GM19043 (cell line): ENCODE results near the gene SAPCD2.

ENCODE experiments used
- ATAC-seq: cut with Tn5 transposase; IDR thresholded peaks from one replicate; pipeline ENCODE4 v1.9.1; 2021; ENCODE audit warnings: low read depth; ENCODE audit not compliant: unreplicated experiment

Gene SAPCD2

GRCh38 chr9:137050570-137050969 is 19.8 kb downstream of the SAPCD2 start:
- ATAC-seq: no peak

- ATAC-seq: no peak
Measured at GRCh38 chr9:137049544-137050449, 20.6 kb downstream of the SAPCD2 start.

GRCh38 chr9:137048655-137049543 is 21.5 kb downstream of the SAPCD2 start:
- no peak for ATAC-seq

DNA sequence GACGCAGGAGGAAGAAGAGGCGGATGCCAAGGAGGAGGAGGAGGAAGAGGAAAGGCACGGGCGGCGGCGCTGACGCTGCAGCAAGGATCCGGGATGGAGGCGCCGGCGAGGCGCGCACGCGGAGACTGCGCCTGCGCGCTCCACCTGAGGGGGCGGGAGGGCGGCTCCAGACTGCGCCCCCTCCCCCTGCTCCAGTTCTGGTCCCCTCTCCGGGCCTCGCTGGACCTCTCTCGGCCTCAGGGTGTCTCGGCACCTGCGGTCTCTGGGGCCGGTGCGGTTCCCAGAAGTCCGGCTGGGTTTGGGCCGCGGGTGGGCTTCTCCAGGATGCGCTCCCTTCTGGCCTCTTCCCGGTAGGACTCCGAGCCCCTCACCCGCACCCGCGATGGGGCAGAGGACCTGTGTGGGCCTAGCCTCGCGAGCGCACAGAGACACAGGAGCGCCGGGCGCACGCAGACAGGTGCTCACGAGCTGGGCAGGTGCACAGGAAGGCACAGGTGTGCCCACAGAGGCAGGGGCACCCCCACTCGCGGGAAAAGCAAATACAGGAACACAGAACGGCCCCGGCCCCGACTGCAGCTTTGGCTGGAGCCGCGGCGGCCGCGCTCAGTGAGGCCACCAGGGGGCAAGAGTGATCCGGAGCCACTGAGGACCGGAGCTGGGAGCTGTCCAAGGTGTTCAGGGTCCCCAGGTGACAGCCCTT is 24.1 kb downstream of the SAPCD2 start, which contains the start of gene NPDC1:
NPDC1 (minus strand) TSS at position 90 of the 700 bp plus-strand sequence. CDS start 188 bp downstream, outside the sequence.
- ATAC-seq: no peak

DNA sequence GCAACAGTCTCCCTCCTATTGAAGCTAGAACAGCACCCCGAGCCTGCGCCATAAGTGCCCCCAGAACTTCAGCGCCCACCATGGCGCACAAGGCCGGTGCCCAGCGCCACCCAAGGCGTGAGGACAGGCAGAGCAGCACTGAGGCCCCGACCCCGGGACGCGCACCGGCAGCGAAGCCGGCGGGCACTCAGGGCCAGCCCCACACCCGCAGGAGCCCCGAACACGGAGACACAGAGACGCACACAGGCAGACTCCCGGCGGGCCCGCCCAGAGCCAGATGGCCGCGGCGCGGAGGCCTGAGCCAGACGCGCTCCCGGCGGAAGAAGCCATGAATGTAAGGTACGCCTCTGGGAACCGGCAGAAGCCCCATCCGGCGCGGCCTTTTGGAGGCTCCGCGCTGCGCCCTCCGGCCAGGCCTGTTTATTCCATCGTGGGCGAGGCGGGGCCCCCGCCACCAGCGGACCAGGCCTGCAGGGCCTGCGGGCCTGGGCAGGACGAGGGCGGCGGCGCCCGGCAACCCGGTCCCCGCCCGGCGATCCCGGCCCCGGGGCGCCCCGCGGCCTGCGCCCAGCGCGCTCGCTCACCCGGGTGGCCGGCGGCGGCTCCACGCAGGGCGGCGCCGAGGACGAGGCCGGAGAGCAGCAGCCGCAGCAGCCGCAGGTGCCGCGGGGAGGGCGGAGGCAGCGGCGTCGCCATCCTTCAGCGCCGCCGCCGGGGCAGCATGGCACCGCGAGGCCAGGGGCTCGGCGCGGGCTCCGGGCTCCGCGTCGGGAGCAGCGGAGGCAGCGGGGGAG is 24.9 kb downstream of the SAPCD2 start:
- no peak for ATAC-seq

DNA sequence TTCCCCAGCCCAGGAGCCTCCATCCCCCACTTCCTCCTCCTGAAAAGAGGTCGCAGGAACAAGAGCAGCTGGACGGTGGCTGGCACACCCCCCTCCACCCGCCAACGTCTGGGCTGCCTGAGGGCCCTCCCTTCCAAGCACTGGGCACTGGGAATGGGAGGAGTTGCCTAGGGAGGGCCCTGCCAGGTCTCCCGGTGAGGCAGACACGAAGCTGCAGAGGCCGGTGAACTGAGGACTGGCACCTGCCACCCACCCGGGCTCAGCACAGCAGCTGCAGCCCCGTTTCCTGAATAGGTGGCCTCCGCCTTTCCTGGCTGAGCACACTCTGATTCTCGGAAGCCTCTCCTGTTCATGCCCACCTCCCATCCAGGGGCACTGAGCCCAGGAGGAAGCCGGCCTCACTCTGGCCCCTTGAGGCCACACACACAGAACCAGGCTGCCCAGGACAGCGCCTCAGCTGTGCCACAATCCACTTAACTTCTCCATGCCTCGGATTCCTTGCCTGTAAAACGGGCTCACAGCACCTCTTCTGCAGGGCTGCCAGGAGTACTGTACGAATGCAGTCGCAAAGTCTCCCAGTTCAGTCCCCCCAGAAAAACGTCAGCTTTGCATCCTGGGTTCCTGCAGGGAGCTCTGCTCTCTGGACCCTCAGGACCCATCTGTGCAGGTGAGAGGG is 25.7 kb downstream of the SAPCD2 start:
- ATAC-seq: no peak

DNA sequence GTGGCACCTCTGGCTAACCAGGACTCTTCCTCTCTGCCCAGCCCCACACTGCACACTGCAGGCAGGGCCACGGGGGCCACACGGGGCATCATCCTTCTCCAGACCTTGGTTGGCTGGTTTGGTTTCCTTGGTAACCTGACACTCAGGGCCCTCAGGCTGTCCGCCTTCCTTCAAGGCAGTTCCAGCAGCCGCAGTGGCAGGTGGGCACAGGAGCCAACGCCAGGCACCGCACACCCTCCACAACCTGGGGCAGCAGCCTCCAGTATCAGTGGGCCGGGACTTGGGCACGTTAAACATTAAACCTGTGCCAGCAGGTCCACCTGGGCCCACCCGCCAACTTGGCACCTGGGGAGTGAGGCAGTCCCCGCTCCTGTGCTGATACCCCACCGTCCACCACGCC is 26.3 kb downstream of the SAPCD2 start:
- ATAC-seq: no peak

GRCh38 chr9:137042751-137043727 is 27.3 kb downstream of the SAPCD2 start:
- ATAC-seq: no peak

DNA sequence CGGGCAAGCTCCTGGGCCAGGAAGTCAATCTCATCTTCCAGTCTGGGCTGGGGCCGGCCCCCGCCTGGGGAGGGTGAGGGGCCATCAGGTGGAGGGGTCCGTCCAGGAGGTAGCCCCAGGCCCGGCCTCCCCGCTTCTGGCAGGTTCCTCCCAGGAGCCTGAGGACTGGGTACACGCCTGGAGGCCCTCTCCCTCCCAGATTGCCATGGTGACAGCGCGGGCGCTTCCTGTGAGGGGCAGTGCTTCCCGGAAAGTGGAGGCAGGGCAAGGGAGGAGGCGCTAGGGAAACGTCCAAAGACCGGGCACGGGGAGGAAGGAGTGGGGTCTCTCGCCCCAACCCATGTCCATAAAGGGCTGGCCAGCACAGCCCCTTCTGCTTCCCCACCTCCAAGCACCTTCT is 29.2 kb downstream of the SAPCD2 start:
- no peak for ATAC-seq

DNA sequence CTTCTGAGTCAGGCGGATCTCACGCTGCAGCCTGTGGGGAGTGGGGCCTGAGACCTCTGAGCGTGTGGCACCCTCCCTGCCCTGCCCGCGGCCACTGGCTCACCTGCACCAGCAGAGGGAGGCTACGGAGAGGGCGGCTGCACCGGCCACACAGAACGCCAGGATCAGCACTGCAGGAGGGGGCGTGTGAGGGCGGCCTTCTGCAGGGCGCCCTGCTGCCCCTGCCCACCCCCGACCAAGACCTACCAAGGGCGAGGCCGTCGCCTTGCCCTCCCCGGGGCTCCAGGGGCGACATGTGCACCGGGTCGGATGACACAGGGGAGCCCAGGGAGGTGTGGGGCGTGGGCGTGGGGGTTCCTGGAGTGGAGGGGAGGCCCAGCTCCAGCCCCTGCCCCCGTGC is 29.8 kb downstream of the SAPCD2 start:
- no peak for ATAC-seq

DNA sequence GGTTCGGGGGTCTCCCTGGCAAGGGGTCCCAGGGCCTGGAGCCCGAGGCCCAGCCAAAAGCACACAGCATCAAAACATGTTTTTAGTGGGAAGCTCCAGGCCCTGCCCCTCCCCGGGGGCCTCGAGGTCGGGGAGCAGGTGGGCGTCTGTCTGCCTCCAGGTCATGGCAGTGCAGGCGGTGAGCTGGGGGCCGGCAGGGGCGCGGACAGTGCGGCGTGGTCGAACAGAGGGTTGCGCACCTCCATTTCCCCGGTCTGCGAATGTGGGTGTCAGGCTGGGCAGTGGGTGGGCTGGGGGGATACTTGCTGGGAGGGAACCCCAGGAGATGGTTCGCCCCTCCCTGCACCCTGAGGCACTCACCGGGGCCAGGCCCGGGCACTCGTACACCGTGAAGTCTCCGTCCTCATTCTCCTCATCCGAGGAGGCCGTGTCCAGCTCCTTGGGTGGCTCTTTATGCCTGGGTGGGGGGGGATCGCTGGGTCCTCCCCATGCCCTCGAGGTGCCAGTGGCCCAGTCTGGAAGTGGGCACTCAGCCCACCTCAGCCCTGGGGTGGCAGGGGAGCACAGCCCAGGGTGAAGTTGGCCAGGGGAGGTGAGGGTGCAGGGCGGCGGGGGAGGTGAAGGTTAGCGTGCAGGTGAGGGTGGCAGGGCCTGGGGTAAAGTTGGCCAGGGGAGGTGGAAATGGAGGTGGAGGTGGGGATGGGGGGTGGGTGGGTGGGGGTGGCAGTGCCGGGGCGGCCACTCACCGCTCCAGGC is 30.6 kb downstream of the SAPCD2 start:
- no peak for ATAC-seq

- no peak for ATAC-seq
Measured at GRCh38 chr9:137038916-137039315, 31.4 kb downstream of the SAPCD2 start.

- ATAC-seq: no peak
Measured at GRCh38 chr9:137037483-137037882, 32.9 kb downstream of the SAPCD2 start.

DNA sequence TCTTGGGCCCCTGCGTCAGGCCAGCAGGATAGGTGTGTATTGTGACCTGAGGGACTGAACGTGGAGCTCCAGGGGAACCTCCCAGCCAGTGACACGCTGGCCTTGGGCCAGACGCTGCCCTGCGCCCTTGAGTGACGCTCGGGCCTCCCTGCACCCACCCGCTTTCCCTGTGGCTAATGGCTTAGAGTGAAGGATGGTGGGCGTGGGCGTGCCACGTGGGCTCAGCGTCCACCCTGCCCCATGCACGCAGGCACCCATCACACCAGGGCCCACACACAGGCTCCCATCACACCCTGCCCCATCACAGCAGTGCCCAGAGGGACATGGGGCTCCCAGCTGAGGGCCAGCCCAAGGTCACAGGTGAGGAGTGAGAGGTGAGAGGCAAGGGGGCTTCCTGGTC is 33.3 kb downstream of the SAPCD2 start:
- no peak for ATAC-seq

- ATAC-seq: no peak
Measured at GRCh38 chr9:137035937-137036336, 34.4 kb downstream of the SAPCD2 start.

DNA sequence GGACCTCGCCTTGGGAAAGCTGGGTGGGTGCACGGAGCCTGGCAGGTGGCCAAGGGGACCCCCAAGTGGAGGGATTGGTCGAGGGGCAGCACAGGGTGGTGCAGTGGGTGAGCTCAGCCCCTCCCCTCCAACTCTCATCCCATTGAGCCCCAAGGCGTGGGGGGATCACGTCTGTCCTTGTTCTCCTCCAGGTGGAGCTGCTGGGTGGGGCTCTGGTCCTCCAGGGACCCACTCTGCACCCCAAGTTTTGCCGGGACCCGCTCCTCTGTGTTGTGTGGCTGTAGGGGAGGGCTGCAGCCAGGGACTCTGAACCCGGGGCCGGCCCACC is 34.9 kb downstream of the SAPCD2 start:
- no peak for ATAC-seq

DNA sequence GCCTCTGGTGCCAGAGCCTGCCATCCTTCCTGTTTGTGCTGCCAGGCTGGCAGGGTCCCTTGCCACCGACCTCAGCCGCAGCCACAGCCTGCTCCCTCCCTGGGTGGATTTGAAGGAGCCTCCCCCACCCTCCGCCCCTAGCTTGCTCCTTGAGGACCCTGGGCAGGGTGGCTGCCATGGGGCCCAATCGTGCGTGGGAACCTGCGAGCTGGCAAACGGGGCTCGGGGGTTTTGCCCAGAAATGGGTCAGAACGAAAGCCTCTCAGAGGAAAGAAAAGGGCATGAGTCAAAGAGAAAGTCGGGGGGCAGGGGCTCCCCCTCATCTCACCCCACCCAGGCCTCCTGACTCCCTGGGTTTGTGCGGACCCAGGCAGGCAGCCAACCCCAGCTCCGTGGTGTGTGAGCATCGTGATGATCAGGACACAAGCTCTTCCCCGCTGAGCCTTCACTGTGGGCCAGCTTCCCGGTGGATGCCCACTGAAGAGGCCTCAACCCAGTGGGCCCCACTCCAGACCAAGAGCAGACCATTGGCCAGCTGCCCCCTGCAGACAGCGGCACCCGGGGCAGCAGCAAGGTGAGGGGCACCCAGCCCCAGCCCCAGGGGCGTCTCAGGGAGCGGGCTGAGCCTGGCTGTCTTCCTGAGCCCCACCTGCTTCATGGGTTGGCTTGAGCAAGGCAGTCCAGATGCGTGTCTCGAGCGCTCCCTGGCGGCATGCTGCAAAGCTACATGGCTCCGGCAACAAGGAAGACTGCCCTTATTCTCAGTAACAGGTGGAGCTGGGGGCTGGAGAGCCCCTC is 35.4 kb downstream of the SAPCD2 start:
- peak; percentile 52 for ATAC-seq
